Transverse colon (tissue), 4 donors: ENCODE data around the gene ACVR1C. TPM values are rescaled to one million over a fixed set of nuclear protein-coding genes. Genes with fewer than 3 reads are reported as not detected.

Experiments used
- DNase-seq: peaks from one replicate; pipeline ENCODE4 v3.0.0-alpha.2; 2019
- H3K27ac ChIP-seq, 4 donors: fragments of 200-600 bp; sonication (generic); 2 replicates each; pipeline ENCODE4 v1.5.1; 2016 to 2018; ENCODE audit warnings: inconsistent platforms in 4 of 4
- H3K27me3 ChIP-seq: fragments of 200-600 bp; sonication (generic); 2 replicates; pipeline ENCODE4 v1.5.1; 2017; ENCODE audit warnings: inconsistent platforms
- H3K36me3 ChIP-seq, 4 donors: fragments of 200-600 bp; sonication (generic); 2 replicates each; pipeline ENCODE4 v1.5.1; 2017 to 2019; ENCODE audit warnings: inconsistent platforms in 4 of 4
- H3K4me1 ChIP-seq, 4 donors: fragments of 200-600 bp; sonication (generic); 2 replicates each; pipeline ENCODE4 v1.5.1; 2017 to 2020; ENCODE audit warnings: inconsistent platforms in 4 of 4
- H3K4me3 ChIP-seq, 4 donors: fragments of 200-600 bp; sonication (generic); 1 replicate in 1 of 4; 2 replicates in 3 of 4; pipeline versions ENCODE4 v1.5.1 to v1.6.1; 2017 to 2019; ENCODE audit warnings: inconsistent platforms in 4 of 4
- H3K9me3 ChIP-seq, 2 donors: fragments of 200-600 bp; sonication (generic); 2 replicates each; pipeline ENCODE4 v1.5.1; 2017 to 2019; ENCODE audit warnings: inconsistent platforms in 2 of 2
- EP300 ChIP-seq: sonication (generic); formaldehyde crosslinking; IDR thresholded peaks from one replicate; pipeline ENCODE4 v1.6.1; 2017; ENCODE audit warnings: antibody characterized with exemption, low read depth
- POLR2A ChIP-seq: fragments of 450-650 bp; IDR thresholded peaks from one replicate; pipeline ENCODE4 v1.6.1; 2016; ENCODE audit warnings: antibody characterized with exemption, mild to moderate bottlenecking, moderate library complexity
- POLR2AphosphoS5 ChIP-seq, 3 donors: sonication (generic); formaldehyde crosslinking; IDR thresholded peaks; one replicate each; pipeline ENCODE4 v1.6.1; 2016; ENCODE audit warnings: antibody characterized with exemption in 3 of 3
- WGBS, 2 donors: methylation state at CpG; one replicate each; pipeline ENCODE4 v1.1.5; 2018; ENCODE audit warnings: low coverage in 1 of 2; 5-methylcytosine and 5-hydroxymethylcytosine counted together
- in situ Hi-C, 4 donors: fragments of 200-750 bp; cut with MboI; loops; one replicate each; pipeline versions ENCODE4 v1.15.0 to v1.15.1; 2017; ENCODE audit warnings: low sequenced_read_pairs in 3 of 4, low pct_ligation_motif_present in 1 of 4, low pct_unique_long_range_greater_than_20kb in 1 of 4
- intact Hi-C: fragments of 100-400 bp; cut with DNase I; formaldehyde crosslinking; loops from one replicate; pipeline ENCODE4 v1.15.1; 2023; ENCODE audit warnings: low total_unique reads
- total RNA-seq, 4 donors: library from RNA; depleted of rRNA; stranded (reverse); fragments of >200 nt; gene quantifications; one replicate each; pipeline ENCODE4 v1.1.0, GENCODE V29; 2016
- TF ChIP-seq, protein P1 (sequence below), 5 experiments: fragments of 200-600 bp in 3 of 5; fragments of 450-650 bp in 2 of 5; sonication (generic) in 3 of 5; IDR thresholded peaks; 1 replicate in 2 of 5; 2 replicates in 3 of 5; pipeline ENCODE4 v1.5.1; 2016 to 2017; ENCODE audit warnings: antibody characterized with exemption in 5 of 5, inconsistent platforms in 3 of 5, mild to moderate bottlenecking in 2 of 5, moderate library complexity in 1 of 5

Gene ACVR1C
- total RNA-seq, 4 donors from 2014 or later: 8.2 to 13.7 (median 11.9) TPM

DNA sequence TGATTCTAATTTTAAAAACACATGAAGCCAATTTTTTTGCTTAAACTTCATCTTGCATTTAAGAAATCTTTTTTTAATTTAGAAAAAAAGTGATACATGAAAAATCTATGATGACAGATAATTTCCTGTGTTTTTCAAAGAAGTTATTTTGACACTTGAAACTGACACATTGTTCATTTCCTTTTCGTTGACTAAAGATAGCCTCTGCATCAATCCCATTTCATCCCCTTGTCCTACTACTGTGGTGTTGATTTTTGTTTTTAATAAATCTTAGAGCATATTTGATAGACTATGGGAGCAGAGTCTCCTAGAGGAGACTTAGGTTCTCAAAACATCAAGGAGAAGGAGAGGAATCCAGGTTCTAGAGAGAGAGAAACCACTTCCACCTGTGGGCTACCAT, 70.9 kb downstream of the ACVR1C start:
- no peaks in the 10 kb centered on the region for H3K27me3 ChIP-seq
- no peak overlapping the region for H3K27ac ChIP-seq
- in situ Hi-C loops: no loop called here
- no peaks in the 10 kb centered on the region for H3K9me3 ChIP-seq
- 70 to 76% methylated on average over 1 of the region's 1 CpG for WGBS, 2 donors
- H3K4me3 ChIP-seq: no peak overlapping the region
- no peak for DNase-seq
- H3K4me1 ChIP-seq: peaks cover 0 to 14% (median 3%) of the 10 kb centered on the region in 4 donors
- intact Hi-C loops: no loop called here
- no peaks in the 10 kb centered on the region for H3K36me3 ChIP-seq
- TF ChIP-seq POLR2AphosphoS5 (IDR thresholded peaks at IDR 0.05) (no peak), POLR2A (no peak), EP300 (no peak)
- TF ChIP-seq, protein P1, sequence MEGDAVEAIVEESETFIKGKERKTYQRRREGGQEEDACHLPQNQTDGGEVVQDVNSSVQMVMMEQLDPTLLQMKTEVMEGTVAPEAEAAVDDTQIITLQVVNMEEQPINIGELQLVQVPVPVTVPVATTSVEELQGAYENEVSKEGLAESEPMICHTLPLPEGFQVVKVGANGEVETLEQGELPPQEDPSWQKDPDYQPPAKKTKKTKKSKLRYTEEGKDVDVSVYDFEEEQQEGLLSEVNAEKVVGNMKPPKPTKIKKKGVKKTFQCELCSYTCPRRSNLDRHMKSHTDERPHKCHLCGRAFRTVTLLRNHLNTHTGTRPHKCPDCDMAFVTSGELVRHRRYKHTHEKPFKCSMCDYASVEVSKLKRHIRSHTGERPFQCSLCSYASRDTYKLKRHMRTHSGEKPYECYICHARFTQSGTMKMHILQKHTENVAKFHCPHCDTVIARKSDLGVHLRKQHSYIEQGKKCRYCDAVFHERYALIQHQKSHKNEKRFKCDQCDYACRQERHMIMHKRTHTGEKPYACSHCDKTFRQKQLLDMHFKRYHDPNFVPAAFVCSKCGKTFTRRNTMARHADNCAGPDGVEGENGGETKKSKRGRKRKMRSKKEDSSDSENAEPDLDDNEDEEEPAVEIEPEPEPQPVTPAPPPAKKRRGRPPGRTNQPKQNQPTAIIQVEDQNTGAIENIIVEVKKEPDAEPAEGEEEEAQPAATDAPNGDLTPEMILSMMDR (IDR thresholded peaks at IDR 0.05): no peak

DNA sequence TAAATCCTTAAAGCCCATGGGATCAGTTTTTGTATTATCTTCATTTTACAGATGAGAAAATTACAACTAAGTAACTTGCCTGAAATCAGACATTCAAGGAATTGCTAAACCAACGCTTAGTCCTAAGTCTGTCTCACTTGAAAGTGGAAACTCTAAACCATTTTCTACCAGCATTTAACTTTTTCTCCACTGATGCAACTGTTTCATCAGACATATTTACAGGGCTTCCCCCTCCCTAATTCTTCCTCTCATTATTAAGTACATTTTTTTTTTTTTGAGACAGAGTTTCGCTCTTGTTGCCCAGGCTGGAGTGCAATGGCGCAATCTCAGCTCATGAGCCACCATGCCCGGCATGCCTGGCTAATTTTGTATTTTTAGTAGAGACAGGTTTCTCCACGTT, 88.6 kb downstream of the ACVR1C start:
- no peaks in the 10 kb centered on the region for H3K27me3 ChIP-seq
- in situ Hi-C loops: no loop called here
- H3K4me1 ChIP-seq: no peaks in the 10 kb centered on the region
- no peak overlapping the region for H3K4me3 ChIP-seq
- H3K9me3 ChIP-seq: no peaks in the 10 kb centered on the region
- WGBS, 2 donors: 75 to 91% methylated on average over 3 to 5 of the region's 5 CpGs
- no peak overlapping the region for H3K27ac ChIP-seq
- H3K36me3 ChIP-seq: no peaks in the 10 kb centered on the region
- intact Hi-C loops: no loop called here
- TF ChIP-seq POLR2AphosphoS5 (IDR thresholded peaks at IDR 0.05): no peak
- TF ChIP-seq, protein P1 (IDR thresholded peaks at IDR 0.05): no peak
- no peak for TF ChIP-seq POLR2A
- TF ChIP-seq EP300: no peak
- DNase-seq: no peak

DNA sequence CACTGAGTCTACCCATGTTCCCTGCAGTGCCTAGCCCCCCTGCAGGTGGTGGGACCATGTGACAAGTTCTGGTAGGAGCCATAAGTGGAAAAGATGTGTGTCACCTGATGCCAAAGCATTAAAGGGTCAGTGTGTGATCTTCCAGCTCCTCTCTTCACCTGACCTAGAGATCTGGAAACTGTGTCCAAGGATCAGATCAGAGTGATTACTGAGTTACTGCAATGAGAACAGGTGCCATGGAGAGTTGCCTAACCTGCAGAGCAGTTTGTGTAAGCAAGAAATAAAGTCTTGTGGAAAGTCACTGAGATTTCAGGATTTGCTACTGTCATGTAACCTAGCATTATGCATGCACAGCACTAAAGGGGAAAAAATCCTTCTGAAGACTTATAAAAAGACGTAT, 90.6 kb downstream of the ACVR1C start:
- Histone ChIP-seq H3K36me3 (no peaks in the 10 kb centered on the region), H3K27me3 (no peaks in the 10 kb centered on the region), H3K27ac (no peak overlapping the region), H3K4me1 (no peaks in the 10 kb centered on the region), H3K4me3 (no peak overlapping the region), H3K9me3 (no peaks in the 10 kb centered on the region)
- WGBS, 2 donors: 94 to 100% methylated on average over 1 of the region's 1 CpG
- in situ Hi-C loops (no loop called here), intact Hi-C loops (no loop called here)
- no peak for DNase-seq
- TF ChIP-seq POLR2AphosphoS5 (IDR thresholded peaks at IDR 0.05): no peak
- no peak for TF ChIP-seq EP300
- TF ChIP-seq POLR2A: no peak
- TF ChIP-seq, protein P1 (IDR thresholded peaks at IDR 0.05): no peak

DNA sequence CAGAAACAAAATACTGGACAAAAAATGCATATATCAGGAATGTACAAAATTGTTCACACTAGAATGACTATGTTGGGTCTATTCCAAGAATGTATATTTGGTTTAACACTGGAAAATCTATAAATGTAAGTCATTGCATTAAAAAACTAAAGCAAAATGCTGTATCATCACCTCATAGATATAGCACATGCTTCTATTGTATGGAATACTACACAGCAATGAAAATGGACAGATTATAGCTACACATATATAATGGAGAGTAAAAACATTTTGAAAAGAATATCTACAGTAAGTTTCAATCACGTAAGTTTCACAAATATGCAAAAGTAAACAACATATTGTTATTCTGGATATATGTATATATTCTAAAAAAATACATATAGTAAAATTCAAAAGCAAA, 91.8 kb downstream of the ACVR1C start:
- no peaks in the 10 kb centered on the region for H3K36me3 ChIP-seq
- no peak for DNase-seq
- no peak overlapping the region for H3K4me3 ChIP-seq
- TF ChIP-seq EP300 (no peak), POLR2A (no peak), POLR2AphosphoS5 (IDR thresholded peaks at IDR 0.05) (no peak)
- TF ChIP-seq, protein P1 (IDR thresholded peaks at IDR 0.05): no peak
- in situ Hi-C loops (no loop called here), intact Hi-C loops (no loop called here)
- no peaks in the 10 kb centered on the region for H3K4me1 ChIP-seq
- no peaks in the 10 kb centered on the region for H3K27me3 ChIP-seq
- H3K27ac ChIP-seq: no peak overlapping the region
- no peaks in the 10 kb centered on the region for H3K9me3 ChIP-seq
- WGBS, 2 donors: 83 to 90% methylated on average over 1 of the region's 1 CpG
